ENCODE data around the gene CUL3. TPM values are rescaled to one million over a fixed set of nuclear protein-coding genes. Genes with fewer than 3 reads are reported as not detected.

The CUL3 gene
- total and polyA plus RNA-seq, 8 donors: 70.9 to 116 (median 98.1) TPM

DNA sequence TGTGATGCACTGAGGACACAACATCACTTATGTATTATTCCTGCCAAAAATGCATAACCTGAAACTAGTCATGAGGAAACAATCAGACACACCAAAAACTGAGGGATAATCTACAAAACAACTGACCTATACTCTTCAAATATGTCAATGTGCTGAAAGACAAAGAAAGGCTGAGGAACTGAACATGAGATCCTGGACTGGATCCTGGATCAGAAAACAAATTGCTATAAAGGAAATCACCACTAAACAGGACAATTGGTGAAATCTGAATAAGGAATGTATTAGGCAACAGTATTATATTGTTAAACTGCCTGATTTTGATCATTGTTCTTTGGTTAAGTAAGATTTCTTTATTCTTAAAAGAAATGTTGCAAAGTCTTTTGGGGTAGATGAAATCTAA is 28.8 kb downstream of the CUL3 start:
- ATAC-seq (no peak), DNase-seq (no peak)
- Histone ChIP-seq H3K4me3 (no peak overlapping the region), H3K27ac (no peak overlapping the region), H3K27me3 (no peaks in the 10 kb centered on the region), H3K4me1 (peaks cover 0 to 3% of the 10 kb centered on the region in 2 donors), H3K9me3 (no peaks in the 10 kb centered on the region), H3K36me3 (no peaks in the 10 kb centered on the region)
- TF ChIP-seq, protein P1, sequence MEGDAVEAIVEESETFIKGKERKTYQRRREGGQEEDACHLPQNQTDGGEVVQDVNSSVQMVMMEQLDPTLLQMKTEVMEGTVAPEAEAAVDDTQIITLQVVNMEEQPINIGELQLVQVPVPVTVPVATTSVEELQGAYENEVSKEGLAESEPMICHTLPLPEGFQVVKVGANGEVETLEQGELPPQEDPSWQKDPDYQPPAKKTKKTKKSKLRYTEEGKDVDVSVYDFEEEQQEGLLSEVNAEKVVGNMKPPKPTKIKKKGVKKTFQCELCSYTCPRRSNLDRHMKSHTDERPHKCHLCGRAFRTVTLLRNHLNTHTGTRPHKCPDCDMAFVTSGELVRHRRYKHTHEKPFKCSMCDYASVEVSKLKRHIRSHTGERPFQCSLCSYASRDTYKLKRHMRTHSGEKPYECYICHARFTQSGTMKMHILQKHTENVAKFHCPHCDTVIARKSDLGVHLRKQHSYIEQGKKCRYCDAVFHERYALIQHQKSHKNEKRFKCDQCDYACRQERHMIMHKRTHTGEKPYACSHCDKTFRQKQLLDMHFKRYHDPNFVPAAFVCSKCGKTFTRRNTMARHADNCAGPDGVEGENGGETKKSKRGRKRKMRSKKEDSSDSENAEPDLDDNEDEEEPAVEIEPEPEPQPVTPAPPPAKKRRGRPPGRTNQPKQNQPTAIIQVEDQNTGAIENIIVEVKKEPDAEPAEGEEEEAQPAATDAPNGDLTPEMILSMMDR (IDR thresholded peaks at IDR 0.05): no peak
- intact Hi-C loops (cut with DNase I): no loop called here

DNA sequence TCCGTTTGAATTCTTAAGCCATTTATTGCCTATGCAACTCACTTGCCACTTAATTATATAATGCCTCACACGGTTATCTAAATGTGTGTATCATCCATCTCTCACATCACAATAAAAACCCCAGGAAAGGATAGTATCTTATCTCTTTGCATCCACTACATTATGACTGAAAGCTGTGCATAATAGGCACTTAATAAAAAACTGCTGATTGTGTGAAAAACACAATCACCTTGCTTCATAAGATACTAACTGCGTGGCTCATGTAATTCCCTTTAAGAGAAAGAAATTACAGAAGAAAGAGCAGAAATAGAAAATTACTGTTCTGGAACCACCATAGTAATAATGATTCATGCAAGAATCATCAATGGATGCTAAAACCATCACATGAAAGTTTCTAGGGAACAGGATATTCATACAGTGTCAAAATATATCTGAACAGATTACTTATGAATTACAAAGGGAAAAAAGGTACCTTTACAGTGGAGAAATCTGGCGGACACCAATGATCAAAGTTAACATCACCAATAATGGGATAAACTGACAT is 29.3 kb downstream of the CUL3 start:
- no peak overlapping the region for H3K4me3 ChIP-seq
- ATAC-seq (no peak), DNase-seq (no peak)
- TF ChIP-seq, protein P1 (IDR thresholded peaks at IDR 0.05): no peak
- peaks cover 0 to 3% of the 10 kb centered on the region in 2 donors for H3K4me1 ChIP-seq
- H3K27me3 ChIP-seq: no peaks in the 10 kb centered on the region
- no peaks in the 10 kb centered on the region for H3K9me3 ChIP-seq
- H3K36me3 ChIP-seq: no peaks in the 10 kb centered on the region
- intact Hi-C loops (cut with DNase I): no loop called here
- H3K27ac ChIP-seq: no peak overlapping the region

DNA sequence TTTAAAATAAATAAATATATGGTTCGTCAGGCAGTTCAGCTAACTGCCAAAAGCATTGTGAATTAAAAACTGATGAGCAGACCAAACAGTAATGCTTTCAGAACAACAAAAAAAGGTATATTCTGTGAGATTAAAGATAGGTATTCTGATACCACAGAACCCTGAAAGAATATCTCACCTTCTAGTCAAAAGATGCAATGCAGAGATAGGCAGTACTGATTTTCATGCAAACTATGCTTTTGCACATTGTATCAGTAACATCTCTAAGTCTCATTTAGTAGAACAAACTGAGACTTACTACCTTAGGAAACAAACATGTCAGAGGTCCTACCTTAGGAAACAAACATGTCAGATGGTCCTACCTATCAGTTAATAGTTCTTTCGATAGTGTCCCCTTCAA is 32.4 kb downstream of the CUL3 start:
- TF ChIP-seq, protein P1 (IDR thresholded peaks at IDR 0.05): no peak
- H3K9me3 ChIP-seq: no peaks in the 10 kb centered on the region

DNA sequence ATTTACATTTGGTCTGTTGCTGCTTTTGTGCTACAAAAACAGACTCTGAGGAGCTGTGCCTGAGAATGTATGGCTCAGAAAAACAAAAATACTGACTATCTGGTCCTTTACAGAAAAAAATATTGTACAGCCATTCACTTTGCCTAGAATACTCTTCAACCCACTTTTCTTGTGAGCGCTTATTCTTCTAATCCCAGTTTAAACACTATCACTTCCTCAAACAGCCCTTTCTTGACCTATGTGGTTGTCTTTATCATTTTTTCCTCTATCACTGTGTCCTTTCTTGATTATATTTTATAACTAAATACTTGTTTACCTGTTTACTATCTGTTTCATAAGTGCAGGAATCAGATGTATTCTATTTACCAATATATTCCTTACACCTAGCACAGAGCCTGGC is 33.5 kb downstream of the CUL3 start:
- intact Hi-C loops (cut with DNase I): no loop called here
- TF ChIP-seq, protein P1 (IDR thresholded peaks at IDR 0.05): no peak

More for the DNA sequence above, 32.4 kb downstream of the CUL3 start:
- DNase-seq: no peak
- H3K4me3 ChIP-seq: no peak overlapping the region
- H3K4me1 ChIP-seq: peaks cover 0 to 3% of the 10 kb centered on the region in 2 donors
- intact Hi-C loops (cut with DNase I): no loop called here
- H3K36me3 ChIP-seq: peaks cover 0 to 5% of the 10 kb centered on the region in 2 donors
- no peak overlapping the region for H3K27ac ChIP-seq
- no peaks in the 10 kb centered on the region for H3K27me3 ChIP-seq
- no peak for ATAC-seq

DNA sequence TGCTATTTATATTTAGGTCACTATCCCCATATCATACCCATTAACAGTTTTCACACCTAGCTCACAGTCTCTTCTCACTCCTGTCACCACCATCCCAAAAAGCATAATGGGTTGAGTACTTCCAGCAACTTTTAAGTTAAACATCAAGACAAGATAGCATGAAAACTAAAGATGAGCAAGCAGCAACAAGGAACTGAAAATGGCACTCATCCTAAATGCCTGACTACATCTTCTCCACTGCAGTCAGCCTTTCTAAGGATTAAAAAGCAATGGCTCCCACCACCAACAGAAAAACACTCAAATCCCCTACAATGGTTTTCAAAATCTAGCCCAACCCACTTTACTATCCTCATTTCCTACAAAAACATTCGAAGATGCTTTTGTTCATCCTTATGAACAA is 38.2 kb downstream of the CUL3 start:
- DNase-seq (no peak), ATAC-seq (no peak)
- no peaks in the 10 kb centered on the region for H3K9me3 ChIP-seq
- TF ChIP-seq, protein P1 (IDR thresholded peaks at IDR 0.05): no peak
- no peak overlapping the region for H3K4me3 ChIP-seq
- intact Hi-C loops (cut with DNase I): no loop called here
- H3K4me1 ChIP-seq: peaks cover 4 to 10% of the 10 kb centered on the region in 2 donors
- H3K27me3 ChIP-seq: no peaks in the 10 kb centered on the region
- H3K27ac ChIP-seq: no peak overlapping the region
- H3K36me3 ChIP-seq: peaks cover 0 to 13% of the 10 kb centered on the region in 2 donors

More for the DNA sequence above, 33.5 kb downstream of the CUL3 start:
- Histone ChIP-seq H3K4me3 (no peak overlapping the region), H3K4me1 (peaks cover 0 to 3% of the 10 kb centered on the region in 2 donors), H3K36me3 (peaks cover 0 to 5% of the 10 kb centered on the region in 2 donors), H3K9me3 (no peaks in the 10 kb centered on the region), H3K27me3 (no peaks in the 10 kb centered on the region), H3K27ac (no peak overlapping the region)
- no peak for DNase-seq
- no peak for ATAC-seq
